A549 treated with RU486 at 1 μM for 4 hours (cell line): ENCODE data around the gene H2AZ1. TPM values are rescaled to one million over a fixed set of nuclear protein-coding genes. Genes with fewer than 3 reads are reported as not detected.

Experiments used
- total RNA-seq: library from RNA; stranded (reverse); fragments of 200-300 nt; extraction: Qiagen RNA extraction; gene quantifications from 5 replicates; pipeline ENCODE4 v1.2.3, GENCODE V29; 2022; ENCODE audit warnings: low read depth

The H2AZ1 gene
- total RNA-seq, result 540 to 705 TPM (median 689 TPM) in 5 replicates

GRCh38 chr4:99949999-99950912 is at the start of gene H2AZ1:
Gene H2AZ1 (minus strand): TSS chr4:99950275. CDS start chr4:99950170, 105 bp downstream.

GRCh38 chr4:99946356-99947189 is 3.5 kb downstream of the H2AZ1 start, which contains the start of gene DNAJB14:
Gene DNAJB14 (minus strand): TSS chr4:99946618. CDS start chr4:99946571, 47 bp downstream.

Other genes starting within 250 kb of the H2AZ1 start
- gene DAPP1, start 133.4 kb downstream of the H2AZ1 start, total RNA-seq, result not detected in 5 replicates
- gene LAMTOR3, start 55.8 kb downstream of the H2AZ1 start, total RNA-seq, result 20.7 to 26.4 TPM (median 25.9 TPM) in 5 replicates
- 13.7 to 20.7 TPM (median 16.2 TPM) in 5 replicates for gene DNAJB14, start 3.7 kb downstream of the H2AZ1 start, total RNA-seq
- gene DDIT4L, start 240.2 kb upstream of the H2AZ1 start, total RNA-seq, result 0.38 to 0.62 TPM (median 0.44 TPM) in 5 replicates